Activated B cell treated with CpG ODN at 0.5 μM for 24 hours (primary cell): ENCODE measurements around the gene MIB2. TPM values are rescaled to one million over a fixed set of nuclear protein-coding genes. Genes with fewer than 3 reads are reported as not detected.

Experiments
- ATAC-seq: fragments of 200-7000 bp; cut with Tn5 transposase; one replicate; pipeline ENCODE4 v1.10.0; 2021; ENCODE audit warnings: low read depth, mild to moderate bottlenecking, moderate library complexity
- CTCF ChIA-PET: fragments of 350-600 bp; sonication (Branson Sonifier 250); formaldehyde crosslinking; loops from one replicate; lab custom pipeline; 2021; ENCODE audit warnings: antibody characterized with exemption; lab: Charles Lee
- POLR2A ChIA-PET: fragments of 350-600 bp; sonication (Branson Sonifier 250); formaldehyde crosslinking; loops from one replicate; lab custom pipeline; 2021; ENCODE audit warnings: antibody characterized with exemption; lab: Charles Lee
- DNase-seq: peaks from one replicate; pipeline ENCODE4 v3.0.0; 2022
- H3K27ac Mint-ChIP-seq: one replicate; pipeline ENCODE4 v1.8.0; 2020; ENCODE audit warnings: mixed read lengths
- H3K27me3 Mint-ChIP-seq: one replicate; pipeline ENCODE4 v1.8.0; 2021; ENCODE audit warnings: mixed read lengths
- H3K36me3 Mint-ChIP-seq: one replicate; pipeline ENCODE4 v1.8.0; 2021; ENCODE audit warnings: low read depth, mixed read lengths
- H3K4me1 Mint-ChIP-seq: one replicate; pipeline ENCODE4 v1.8.0; 2021; ENCODE audit warnings: mixed read lengths
- H3K4me3 Mint-ChIP-seq: one replicate; pipeline ENCODE4 v1.8.0; 2020; ENCODE audit warnings: mild to moderate bottlenecking, mixed read lengths
- H3K9me3 Mint-ChIP-seq: one replicate; pipeline ENCODE4 v1.8.0; 2020; ENCODE audit warnings: mixed read lengths
- CTCF ChIP-seq: fragments of 200-600 bp; IDR thresholded peaks from one replicate; pipeline ENCODE4 v1.8.0; 2022; ENCODE audit warnings: antibody characterized with exemption, mild to moderate bottlenecking
- intact Hi-C: fragments of 100-400 bp; cut with micrococcal nuclease; formaldehyde crosslinking; loops from one replicate; pipeline ENCODE4 v1.15.1; 2024
- total RNA-seq: library from RNA; stranded (reverse); gene quantifications from 2 replicates; pipeline ENCODE4 v1.2.3, GENCODE V29; 2022

The MIB2 gene
- 27.6 and 36.4 TPM in 2 replicates for total RNA-seq

GRCh38 chr1:1615256-1616044 is at the start of gene MIB2:
MIB2 (plus strand) TSS chr1:1615500; CDS start chr1:1623453, 7,953 bp downstream.
- peak; percentile 100 for DNase-seq
- peak within 1 kb of the TSS; percentile 90 for H3K4me3 Mint-ChIP-seq

GRCh38 chr1:1567152-1567875 is 48.0 kb upstream of the MIB2 start:
- H3K36me3 Mint-ChIP-seq: peaks cover 69% of the 10 kb centered on the region
- no peak for DNase-seq
- peaks cover 32% of the 10 kb centered on the region for H3K4me1 Mint-ChIP-seq
- intact Hi-C loops: no loop called here
- no peaks in the 10 kb centered on the region for H3K27me3 Mint-ChIP-seq
- TF ChIP-seq CTCF: no peak
- no peaks in the 10 kb centered on the region for H3K9me3 Mint-ChIP-seq
- no peak for ATAC-seq
- ChIA-PET CTCF (no interaction called here), POLR2A (no interaction called here)
- H3K27ac Mint-ChIP-seq: no peak overlapping the region
- H3K4me3 Mint-ChIP-seq: no peak overlapping the region

More at GRCh38 chr1:1615256-1616044, at the start of gene MIB2:
- ChIA-PET POLR2A (interaction anchor here (0.6 to 3.9 kb wide), 14 partner anchors 9 to 410 kb away, joined by 3 to 35 read pairs (median 5); partner anchors contain the start of genes MMP23B and MRPL20), CTCF (no interaction called here)
- intact Hi-C loops: loop anchor here (1.0 to 5.0 kb wide), 7 partner anchors 15 to 435 kb away; partner anchors contain the start of genes ATAD3B, AURKAIP1, CDK11B and PRKCZ
- TF ChIP-seq CTCF: no peak
- peak within 1 kb of the TSS; percentile 86 for H3K27ac Mint-ChIP-seq
- peaks cover 9% of the 10 kb centered on the region for H3K36me3 Mint-ChIP-seq
- ATAC-seq: peak; percentile 91
- no peaks in the 10 kb centered on the region for H3K9me3 Mint-ChIP-seq
- H3K4me1 Mint-ChIP-seq: peaks cover 26% of the 10 kb centered on the region
- H3K27me3 Mint-ChIP-seq: no peaks in the 10 kb centered on the region

- H3K9me3 Mint-ChIP-seq: no peaks in the 10 kb centered on the region
- no peak for ATAC-seq
These were observed 47.4 kb upstream of the MIB2 start for GRCh38 chr1:1567891-1568291.

GRCh38 chr1:1569341-1569740 is 46.0 kb upstream of the MIB2 start:
- ATAC-seq (no peak), DNase-seq (no peak)
- H3K27ac Mint-ChIP-seq: no peak overlapping the region
- H3K27me3 Mint-ChIP-seq: no peaks in the 10 kb centered on the region
- ChIA-PET POLR2A (interaction anchor here (0.6 to 1.3 kb wide), 2 partner anchors 46 to 60 kb away, joined by 3 read pairs; no protein-coding TSS in a partner anchor), CTCF (interaction anchor here (0.6 kb wide), 1 partner anchor 568 kb away, joined by 3 read pairs; no protein-coding TSS in a partner anchor)
- H3K36me3 Mint-ChIP-seq: peaks cover 56% of the 10 kb centered on the region
- no peak for TF ChIP-seq CTCF
- intact Hi-C loops: no loop called here
- H3K4me1 Mint-ChIP-seq: peaks cover 47% of the 10 kb centered on the region
- no peaks in the 10 kb centered on the region for H3K9me3 Mint-ChIP-seq
- H3K4me3 Mint-ChIP-seq: no peak overlapping the region

More at GRCh38 chr1:1567891-1568291, 47.4 kb upstream of the MIB2 start:
- Mint-ChIP-seq H3K27ac (no peak overlapping the region), H3K36me3 (peaks cover 63% of the 10 kb centered on the region), H3K27me3 (no peaks in the 10 kb centered on the region), H3K4me3 (no peak overlapping the region), H3K4me1 (peaks cover 37% of the 10 kb centered on the region)
- TF ChIP-seq CTCF: no peak
- DNase-seq: no peak
- intact Hi-C loops: no loop called here
- ChIA-PET POLR2A (no interaction called here), CTCF (no interaction called here)
